Measurements from ENCODE around the gene ADORA1.

The ADORA1 gene

DNA sequence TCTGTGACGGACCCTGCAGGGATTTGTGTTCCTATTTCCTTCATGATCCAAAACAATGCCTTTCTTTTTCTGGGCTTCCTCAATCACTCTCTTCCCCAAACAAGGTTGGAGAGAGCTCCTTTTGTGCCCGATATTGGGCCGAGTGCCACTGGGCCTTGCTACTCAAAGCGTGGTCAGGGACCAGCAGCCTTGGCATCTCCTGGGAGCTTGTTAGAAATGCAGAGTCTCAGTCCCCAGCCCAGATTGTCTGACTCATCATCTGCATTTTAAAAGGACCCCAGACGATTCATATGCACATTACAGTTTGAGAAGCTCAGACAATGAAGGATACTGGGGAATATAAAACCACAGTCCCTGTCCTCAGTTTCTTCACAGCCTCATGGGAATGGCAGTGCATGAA, 19.9 kb downstream of the ADORA1 start:
- no peak for TF ChIP-seq ZNF274 (IDR thresholded peaks at IDR 0.05; ENCODE audit: low read depth, low read length)
- no peak overlapping the region for H3K4me3 ChIP-seq (ENCODE audit: low read length)

GRCh38 chr1:203148127-203148526, 20.6 kb downstream of the ADORA1 start:
- H3K4me3 ChIP-seq (ENCODE audit: low read length): no peak overlapping the region
- TF ChIP-seq ZNF274 (IDR thresholded peaks at IDR 0.05; ENCODE audit: low read depth, low read length): no peak

DNA sequence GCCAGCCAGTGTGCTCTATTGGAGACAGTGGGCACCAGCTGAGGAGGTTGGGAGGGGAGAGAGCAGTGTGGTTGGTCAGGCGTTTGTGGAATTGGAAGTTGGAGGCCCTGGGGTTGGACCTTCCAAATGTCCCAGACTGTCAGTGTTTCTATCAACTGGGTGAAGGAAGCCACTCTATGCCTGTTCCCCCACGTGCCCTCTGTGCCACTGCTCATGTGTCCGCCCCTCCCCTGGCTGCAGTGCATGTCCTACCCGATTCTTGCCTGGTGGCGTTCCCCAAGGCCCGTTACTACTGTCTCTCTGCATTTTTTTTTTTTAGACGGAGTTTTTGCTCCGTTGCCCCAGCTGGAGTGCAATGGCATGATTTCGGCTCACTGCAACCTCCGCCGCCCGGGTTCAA, 21.1 kb downstream of the ADORA1 start:
- no peak for TF ChIP-seq ZNF274 (IDR thresholded peaks at IDR 0.05; ENCODE audit: low read depth, low read length)
- no peak overlapping the region for H3K4me3 ChIP-seq (ENCODE audit: low read length)

DNA sequence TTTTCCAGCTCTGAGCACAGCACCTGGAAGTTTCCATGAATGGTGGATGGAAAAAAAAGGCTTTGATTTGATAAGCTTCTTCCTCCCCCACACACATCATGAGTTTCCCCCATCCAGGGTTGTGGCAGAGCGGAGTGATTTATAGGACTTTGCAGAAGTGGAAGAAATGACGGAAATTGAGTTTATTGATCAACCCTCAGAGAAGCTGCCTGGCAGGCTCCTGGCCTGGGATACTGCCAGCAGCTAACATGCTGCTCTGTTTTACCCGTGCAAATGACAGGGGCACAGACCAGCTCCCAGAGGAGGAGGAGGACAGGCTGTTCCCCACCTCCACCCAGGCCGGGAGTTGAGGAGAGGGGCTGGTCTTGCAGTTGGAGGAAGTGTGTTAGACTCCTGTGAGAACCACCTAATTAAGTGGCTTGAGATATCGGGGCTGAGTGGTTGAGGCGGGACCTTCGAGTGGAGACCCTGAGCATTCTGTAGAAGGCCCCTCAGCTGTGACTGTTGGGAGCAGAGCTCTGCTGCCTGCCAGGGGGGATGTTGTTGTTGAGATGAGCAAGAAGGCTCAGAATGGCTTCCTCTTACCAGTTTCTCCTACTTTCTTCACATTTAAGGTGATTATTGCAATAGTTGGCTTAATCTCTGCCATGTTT, 21.8 kb downstream of the ADORA1 start:
- no peak for TF ChIP-seq ZNF274 (IDR thresholded peaks at IDR 0.05; ENCODE audit: low read depth, low read length)
- no peak overlapping the region for H3K4me3 ChIP-seq (ENCODE audit: low read length)

GRCh38 chr1:203150511-203151297, 23.2 kb downstream of the ADORA1 start:
- no peak for TF ChIP-seq ZNF274 (IDR thresholded peaks at IDR 0.05; ENCODE audit: low read depth, low read length)
- H3K4me3 ChIP-seq (ENCODE audit: low read length): no peak overlapping the region

- no peak overlapping the region for H3K4me3 ChIP-seq (ENCODE audit: low read length)
- TF ChIP-seq ZNF274 (IDR thresholded peaks at IDR 0.05; ENCODE audit: low read depth, low read length): no peak
Measured at GRCh38 chr1:203151362-203152157, 24.0 kb downstream of the ADORA1 start.

DNA sequence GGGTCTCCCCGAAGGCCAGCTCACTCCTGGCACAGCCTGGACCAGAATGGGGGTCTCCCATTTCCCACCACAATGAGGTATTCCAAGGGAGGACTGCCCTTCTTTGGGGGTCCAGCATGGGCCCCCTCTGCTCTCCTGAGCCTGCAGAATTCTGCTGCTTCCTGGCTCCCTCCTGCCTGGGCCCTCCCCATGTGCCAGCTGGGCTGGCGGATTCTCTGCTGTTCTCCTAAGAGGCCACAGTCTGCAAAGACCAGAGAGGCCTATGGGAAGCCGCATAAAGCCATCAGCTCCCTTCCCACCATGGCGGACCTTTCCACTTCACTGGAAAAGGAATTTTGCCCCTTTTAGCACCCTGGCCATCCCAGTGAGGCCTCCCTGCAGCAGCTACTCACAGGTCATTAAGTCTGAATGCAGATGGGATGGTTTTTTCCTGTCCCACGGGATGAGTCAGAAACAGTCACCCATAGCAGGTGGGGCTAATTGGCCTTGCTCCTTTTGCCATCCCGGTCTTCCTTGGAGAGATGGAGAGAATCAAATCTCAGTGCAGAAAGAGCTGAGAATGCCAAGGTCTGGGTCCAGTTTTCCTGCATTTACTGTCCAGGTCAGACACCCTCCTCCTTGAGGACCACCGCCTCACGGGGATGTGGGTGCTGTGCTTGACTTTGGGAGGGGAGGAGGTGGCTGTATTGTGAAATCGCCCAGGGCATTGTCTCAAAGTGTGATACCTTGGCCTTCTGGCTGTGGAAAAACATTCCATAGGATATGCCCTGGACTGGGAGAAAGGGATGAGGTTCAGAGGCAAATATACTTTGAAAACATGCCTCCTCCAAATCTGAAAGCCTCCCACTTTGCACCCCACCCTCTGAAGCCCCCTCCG, 24.9 kb downstream of the ADORA1 start:
- TF ChIP-seq ZNF274 (IDR thresholded peaks at IDR 0.05; ENCODE audit: low read depth, low read length): no peak
- H3K4me3 ChIP-seq (ENCODE audit: low read length): no peak overlapping the region

- TF ChIP-seq ZNF274 (IDR thresholded peaks at IDR 0.05; ENCODE audit: low read depth, low read length): no peak
- no peak overlapping the region for H3K4me3 ChIP-seq (ENCODE audit: low read length)
Measured at GRCh38 chr1:203153051-203153988, 25.8 kb downstream of the ADORA1 start.

- no peak overlapping the region for H3K4me3 ChIP-seq (ENCODE audit: low read length)
Measured at GRCh38 chr1:203153989-203154821, 26.7 kb downstream of the ADORA1 start.

GRCh38 chr1:203156280-203156679, 28.8 kb downstream of the ADORA1 start:
- H3K4me3 ChIP-seq (ENCODE audit: low read length): no peak overlapping the region
- no peak for TF ChIP-seq ZNF274 (IDR thresholded peaks at IDR 0.05; ENCODE audit: low read depth, low read length)

More at GRCh38 chr1:203153989-203154821, 26.7 kb downstream of the ADORA1 start:
- no peak for TF ChIP-seq ZNF274 (IDR thresholded peaks at IDR 0.05; ENCODE audit: low read depth, low read length)

DNA sequence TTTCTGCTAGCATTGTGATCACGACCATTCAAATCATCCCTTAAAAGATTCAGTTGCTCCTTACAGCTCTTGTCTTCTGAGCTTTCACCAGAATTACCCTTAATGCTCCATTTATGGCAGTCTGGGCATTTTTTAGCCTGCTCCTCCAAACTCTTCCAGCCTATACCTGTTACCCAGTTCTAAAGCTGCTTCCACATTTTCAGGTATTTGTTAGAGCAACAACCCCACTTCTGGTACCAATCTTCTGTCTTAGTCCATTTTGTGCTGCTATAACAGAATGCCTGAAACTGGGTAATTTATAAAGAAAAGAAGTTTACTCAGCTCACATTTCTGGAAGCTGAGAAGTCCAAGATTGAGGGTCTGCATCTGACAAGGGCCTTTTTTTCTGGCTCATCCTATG, 30.9 kb downstream of the ADORA1 start:
- no peak for TF ChIP-seq ZNF274 (IDR thresholded peaks at IDR 0.05; ENCODE audit: low read depth, low read length)

More for the DNA sequence above, 30.9 kb downstream of the ADORA1 start:
- no peak overlapping the region for H3K4me3 ChIP-seq (ENCODE audit: low read length)
